GM04504 (cell line): ENCODE results near the gene KCNJ1.

Source experiments
- DNase-seq: peaks from one replicate; pipeline ENCODE4 v3.0.0-alpha.2; 2012; ENCODE audit warnings: low read depth

The KCNJ1 gene

GRCh38 chr11:128882451-128882850 is 15.4 kb upstream of the KCNJ1 start:
- DNase-seq = no peak

GRCh38 chr11:128881221-128881620 is 14.1 kb upstream of the KCNJ1 start:
- DNase-seq = no peak

- no peak for DNase-seq
These were observed 12.7 kb upstream of the KCNJ1 start for GRCh38 chr11:128879817-128880216.

GRCh38 chr11:128878455-128878854 is 11.4 kb upstream of the KCNJ1 start:
- no peak for DNase-seq

- DNase-seq = no peak
These were observed 10.6 kb upstream of the KCNJ1 start for GRCh38 chr11:128877726-128878125.

- no peak for DNase-seq
These were observed 9.1 kb upstream of the KCNJ1 start for GRCh38 chr11:128876133-128876650.

GRCh38 chr11:128874427-128874826 is 7.3 kb upstream of the KCNJ1 start:
- no peak for DNase-seq

- no peak for DNase-seq
These were observed 5.5 kb upstream of the KCNJ1 start for GRCh38 chr11:128872594-128872993.

GRCh38 chr11:128872094-128872493 is 5.0 kb upstream of the KCNJ1 start:
- no peak for DNase-seq

GRCh38 chr11:128871168-128871610 is 4.1 kb upstream of the KCNJ1 start:
- DNase-seq = no peak

GRCh38 chr11:128868841-128869671 is 2.0 kb upstream of the KCNJ1 start:
- DNase-seq = no peak

- DNase-seq = peak; percentile 5
These were observed 1.6 kb downstream of the KCNJ1 start for GRCh38 chr11:128865490-128865889.

- peak; percentile 62 for DNase-seq
These were observed 4.0 kb downstream of the KCNJ1 start for GRCh38 chr11:128862908-128863660.

GRCh38 chr11:128862406-128862805 is 4.7 kb downstream of the KCNJ1 start:
- DNase-seq = no peak

GRCh38 chr11:128860571-128861361 is 6.3 kb downstream of the KCNJ1 start:
- DNase-seq = peak; percentile 80

- no peak for DNase-seq
These were observed 7.3 kb downstream of the KCNJ1 start for GRCh38 chr11:128859563-128860441.

- DNase-seq = no peak
These were observed 9.8 kb downstream of the KCNJ1 start for GRCh38 chr11:128857341-128857740.

- DNase-seq = no peak
These were observed 10.9 kb downstream of the KCNJ1 start for GRCh38 chr11:128856241-128856640.

- no peak for DNase-seq
These were observed 12.3 kb downstream of the KCNJ1 start for GRCh38 chr11:128854841-128855240.

- no peak for DNase-seq
These were observed 13.5 kb downstream of the KCNJ1 start for GRCh38 chr11:128853559-128853958.

GRCh38 chr11:128852327-128853023 is 14.6 kb downstream of the KCNJ1 start:
- no peak for DNase-seq
